ENCODE measurements around the gene ANXA5.

Gene ANXA5

GRCh38 chr4:121711263-121712000 is 14.7 kb upstream of the ANXA5 start:
- no peak for DNase-seq

DNA sequence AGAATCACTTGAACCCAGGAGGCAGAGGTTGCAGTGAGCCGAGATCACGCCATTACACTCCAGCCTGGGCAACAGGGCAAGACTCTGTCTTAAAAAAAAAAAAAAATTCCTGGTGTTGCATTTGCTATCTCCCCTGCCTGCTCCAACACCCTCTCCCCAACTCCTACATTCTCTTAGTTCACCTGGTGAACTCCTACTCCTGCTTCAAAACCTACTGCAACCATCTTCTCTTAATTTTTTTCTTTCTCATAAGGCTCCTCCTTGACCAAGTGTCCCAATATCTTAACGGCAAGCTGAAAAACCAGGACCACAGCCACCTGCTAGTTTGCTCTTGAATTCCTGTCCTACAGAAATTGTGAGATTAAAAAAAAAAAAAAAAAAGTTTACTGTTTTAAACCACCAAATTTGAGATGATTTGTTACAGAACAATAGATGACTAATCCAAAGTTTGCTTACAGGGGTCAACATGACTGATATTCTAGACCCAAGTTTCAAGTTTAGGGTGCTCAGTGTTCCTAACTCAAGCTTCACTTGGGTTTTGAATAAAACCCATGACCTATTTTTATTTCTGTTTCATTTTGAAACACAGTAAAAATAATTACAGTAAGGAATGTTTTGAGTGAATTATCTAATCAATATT is 13.1 kb upstream of the ANXA5 start:
- no peak for DNase-seq

GRCh38 chr4:121707344-121707743 is 10.6 kb upstream of the ANXA5 start:
- DNase-seq, result no peak

DNA sequence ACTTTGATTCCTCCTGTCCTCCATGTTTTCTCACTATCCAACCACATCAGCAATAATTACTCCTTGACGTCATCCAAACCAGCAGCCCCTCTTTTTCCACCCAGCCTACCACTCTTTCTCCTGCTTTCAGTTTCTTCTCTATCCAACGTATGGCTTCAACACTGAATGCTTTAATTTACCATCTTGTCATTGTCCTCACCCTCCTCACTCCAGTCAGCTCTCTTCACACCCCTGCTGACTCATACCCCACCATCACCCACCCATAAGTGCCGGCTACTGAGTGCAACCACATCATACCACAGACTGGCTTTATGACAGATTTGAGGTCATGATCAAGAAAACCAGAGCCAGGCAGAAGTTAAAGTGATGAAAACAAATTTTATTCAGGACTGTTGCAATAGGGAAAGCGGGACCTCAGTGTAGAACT is 9.8 kb upstream of the ANXA5 start:
- DNase-seq, result peak; percentile 58

DNA sequence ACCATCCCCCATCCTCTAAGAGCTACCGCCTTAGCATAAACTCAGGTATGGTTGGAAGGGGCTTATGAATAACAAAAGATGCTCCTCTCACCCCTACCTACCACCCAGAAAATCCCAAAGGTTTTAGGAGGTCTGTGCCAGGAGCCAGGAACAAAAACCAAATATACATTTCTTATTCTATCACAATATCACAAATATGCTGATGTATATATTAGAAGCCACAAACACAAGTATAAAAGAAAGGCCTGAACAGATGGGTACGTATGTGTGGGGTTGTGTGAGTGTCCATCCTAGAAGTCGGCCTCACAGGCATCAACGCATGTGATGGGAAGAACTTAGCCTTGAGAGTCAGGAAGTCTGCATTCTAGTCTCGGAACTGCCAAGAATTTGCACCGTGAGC is 8.7 kb upstream of the ANXA5 start:
- no peak for DNase-seq

GRCh38 chr4:121702136-121702535 is 5.4 kb upstream of the ANXA5 start:
- no peak for DNase-seq

GRCh38 chr4:121701263-121701662 is 4.5 kb upstream of the ANXA5 start:
- no peak for DNase-seq

DNA sequence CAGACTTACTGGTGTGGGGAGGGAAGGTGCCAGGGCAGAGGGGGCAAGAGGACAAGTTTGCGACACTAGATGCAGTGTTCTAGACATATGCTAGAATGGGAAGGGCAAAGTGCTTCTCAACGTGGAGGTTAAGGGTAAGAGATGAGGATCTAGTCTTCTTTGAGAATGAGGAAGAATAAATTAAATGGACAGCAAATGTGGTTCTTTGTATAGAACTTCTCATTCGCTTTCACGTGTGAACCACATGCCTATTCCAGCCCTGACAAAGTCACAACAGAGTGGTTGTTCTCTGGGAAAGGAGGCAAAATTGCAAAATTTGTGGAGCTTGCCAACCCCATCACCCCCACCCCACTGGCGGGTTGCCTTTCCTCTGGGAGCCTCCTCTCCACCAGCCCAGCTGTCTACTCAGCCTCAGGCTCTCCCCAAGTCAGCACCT is 1.5 kb upstream of the ANXA5 start:
- DNase-seq, result no peak

- DNase-seq, result peak; percentile 25
These were observed 784 bp upstream of the ANXA5 start for GRCh38 chr4:121697564-121697963.

DNA sequence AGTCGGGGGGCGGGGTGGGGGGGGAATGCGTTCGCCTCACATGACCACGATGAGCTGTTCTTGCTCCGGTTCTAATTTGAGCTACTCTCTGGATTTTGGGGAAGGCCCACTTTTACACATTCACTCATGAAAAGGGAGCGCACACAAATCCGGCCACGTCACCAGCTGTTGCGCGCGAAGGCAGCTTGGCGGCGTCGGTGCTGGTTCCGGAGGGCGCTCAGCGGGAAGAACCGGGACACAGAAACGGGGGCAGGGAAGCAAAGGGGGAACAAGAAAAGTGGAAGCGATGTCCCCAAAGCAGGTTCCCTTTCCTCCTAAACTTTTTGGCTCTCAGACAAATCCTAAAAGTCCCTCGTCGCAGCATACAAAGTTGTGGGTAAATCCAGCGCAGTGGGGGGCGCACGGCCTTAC is 605 bp downstream of the ANXA5 start:
- DNase-seq, result peak; percentile 70

DNA sequence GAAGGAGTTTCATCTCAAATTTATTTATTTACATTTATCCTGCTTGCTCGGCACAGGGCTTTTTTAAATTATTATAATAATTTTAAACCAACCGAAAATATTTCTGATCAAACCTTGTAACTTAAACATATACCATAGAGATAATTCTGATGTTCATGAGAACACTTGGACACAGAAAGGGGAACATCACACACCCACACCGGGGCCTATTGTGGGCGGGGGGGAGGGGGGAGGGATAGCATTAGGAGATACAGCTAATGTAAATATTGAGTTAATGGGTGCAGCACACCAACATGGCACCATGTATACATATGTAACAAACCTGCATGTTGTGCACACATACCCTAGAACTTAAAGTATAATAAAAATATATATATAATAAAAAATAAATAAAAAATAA is 2.9 kb downstream of the ANXA5 start:
- DNase-seq, result no peak

- DNase-seq, result no peak
These were observed 3.3 kb downstream of the ANXA5 start for GRCh38 chr4:121693450-121693849.

- DNase-seq, result no peak
These were observed 4.5 kb downstream of the ANXA5 start for GRCh38 chr4:121692261-121692660.

- DNase-seq, result no peak
These were observed 6.8 kb downstream of the ANXA5 start for GRCh38 chr4:121690001-121690400.

DNA sequence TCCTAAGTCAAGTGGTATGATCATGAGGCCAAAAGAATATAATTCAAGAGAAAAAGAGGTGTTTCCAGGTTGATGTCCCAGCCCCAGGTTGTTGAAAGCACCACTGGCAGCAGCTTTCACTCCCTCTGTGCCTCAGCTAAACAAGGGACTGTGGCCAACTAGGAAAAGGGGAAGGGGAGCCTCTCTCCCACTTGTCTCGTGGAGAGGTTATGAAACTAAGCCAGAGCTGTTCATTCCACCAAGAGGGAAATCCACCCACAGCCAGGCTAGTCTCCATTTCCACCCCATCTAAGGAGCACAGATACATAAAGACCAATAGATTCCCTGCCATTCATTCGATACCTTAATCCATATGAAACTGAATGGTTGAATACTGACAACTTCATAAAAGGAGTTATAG is 8.1 kb downstream of the ANXA5 start:
- DNase-seq, result no peak

DNA sequence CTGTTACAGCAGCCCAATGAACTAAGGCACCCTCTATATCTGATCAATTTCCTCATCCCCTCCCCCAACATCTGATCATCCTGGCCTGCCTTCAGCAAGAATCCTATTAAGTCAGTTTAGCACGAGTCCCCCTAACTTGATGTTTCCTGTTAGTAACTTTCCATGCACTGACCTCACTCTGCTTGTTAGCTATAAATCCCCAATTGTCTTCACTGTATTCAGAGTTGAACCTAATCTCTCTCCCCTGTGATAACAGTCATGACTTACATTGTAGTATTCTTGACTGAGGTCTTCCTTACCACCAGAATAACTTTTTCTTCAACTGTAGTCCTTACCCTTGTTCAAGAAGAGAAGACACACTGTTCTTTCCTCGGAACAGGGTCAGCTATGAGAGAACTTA is 8.5 kb downstream of the ANXA5 start:
- DNase-seq, result no peak

GRCh38 chr4:121686255-121686654 is 10.5 kb downstream of the ANXA5 start:
- no peak for DNase-seq

DNA sequence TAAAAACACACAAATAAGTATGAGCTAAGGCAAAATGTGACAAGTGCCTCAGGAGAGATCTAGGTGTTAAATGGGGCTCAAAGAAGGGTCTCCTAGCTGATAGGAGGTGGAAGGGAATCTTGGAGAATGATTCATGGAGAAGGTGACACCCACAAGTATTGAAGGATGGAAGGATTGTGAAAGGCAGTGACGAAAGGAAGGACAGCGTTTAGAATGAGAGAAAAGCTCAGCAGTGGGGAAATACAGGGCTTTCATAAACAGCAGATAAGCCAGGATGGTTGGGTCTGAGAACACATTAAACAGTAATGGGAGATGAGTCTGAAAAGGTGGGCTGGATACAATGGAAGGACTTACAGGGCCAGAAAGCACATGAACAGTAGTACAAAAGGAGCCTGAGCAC is 11.5 kb downstream of the ANXA5 start:
- DNase-seq, result no peak

GRCh38 chr4:121684561-121684960 is 12.2 kb downstream of the ANXA5 start:
- DNase-seq, result no peak

- DNase-seq, result no peak
These were observed 12.8 kb downstream of the ANXA5 start for GRCh38 chr4:121684016-121684415.

DNA sequence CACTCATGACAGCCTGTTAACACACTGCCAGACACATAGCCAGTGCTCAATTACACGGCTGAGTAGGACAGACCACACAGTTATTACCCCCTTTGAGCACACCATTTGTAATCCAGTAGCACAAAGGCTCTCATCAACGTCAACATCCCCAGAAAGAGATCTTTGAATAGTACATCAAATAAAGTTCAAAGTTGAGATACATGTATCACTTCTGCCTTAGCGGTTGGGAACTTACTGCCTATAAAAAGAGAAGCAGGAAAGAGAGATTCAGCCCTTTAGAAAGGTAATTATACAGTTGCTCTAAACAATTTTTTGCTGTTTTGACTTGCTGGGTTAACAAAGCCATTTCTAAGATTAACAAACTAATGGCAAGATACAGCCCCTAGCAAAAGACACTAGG is 16.2 kb downstream of the ANXA5 start:
- no peak for DNase-seq

DNA sequence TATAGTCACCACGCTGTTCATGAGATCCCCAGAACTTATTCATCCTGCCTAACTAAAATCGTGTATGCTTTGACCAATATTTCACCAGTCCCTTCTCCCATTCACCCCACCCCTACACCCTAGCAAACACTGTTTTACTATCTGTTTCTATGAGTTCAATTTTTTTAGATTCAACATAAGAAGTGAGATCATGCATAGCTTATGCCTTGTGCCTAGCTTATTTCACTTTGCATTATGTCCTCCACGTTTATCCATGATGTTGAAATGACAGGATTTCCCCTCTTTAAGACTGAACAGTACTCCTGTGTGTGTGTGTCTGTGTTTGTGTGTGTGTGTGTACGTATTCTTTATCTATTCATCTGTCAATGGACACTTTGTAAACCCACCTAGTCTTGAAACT is 16.8 kb downstream of the ANXA5 start:
- DNase-seq, result no peak

DNA sequence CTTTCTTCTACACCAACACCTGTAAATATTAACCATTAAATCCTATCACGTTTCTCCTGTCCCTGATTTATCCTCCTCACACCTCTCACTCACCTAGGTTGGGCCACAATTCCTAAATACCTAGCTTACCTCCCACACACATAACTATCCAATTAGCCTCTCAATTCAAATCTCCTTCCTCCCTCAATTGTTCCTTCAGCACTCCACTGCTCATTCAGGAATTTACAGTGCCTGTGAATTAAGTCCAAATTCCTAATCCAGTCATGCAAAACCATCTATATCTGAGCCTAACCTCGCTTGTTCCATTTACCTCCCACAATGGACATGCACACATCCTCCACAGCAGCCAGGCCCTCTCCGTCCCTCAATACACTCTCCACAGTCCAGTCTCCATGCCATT is 17.5 kb downstream of the ANXA5 start:
- DNase-seq, result no peak

DNA sequence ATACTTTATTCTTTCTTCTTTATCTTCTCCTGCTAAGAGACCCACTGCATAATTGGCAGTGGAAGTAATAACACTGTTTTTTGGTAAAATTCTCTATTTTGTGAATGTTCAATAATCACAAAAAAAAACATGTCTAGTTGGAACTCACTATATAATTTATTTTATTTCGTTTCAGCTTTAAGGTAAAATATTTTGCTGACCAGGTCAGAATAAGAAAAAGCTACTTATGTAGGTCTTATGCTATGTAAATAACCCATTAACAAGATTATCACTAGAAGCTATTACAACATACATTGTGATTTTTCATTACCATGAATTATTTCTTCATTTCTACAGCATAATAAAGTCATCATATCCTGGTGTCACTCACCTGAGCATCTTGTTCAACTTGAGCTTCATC is 19.3 kb downstream of the ANXA5 start:
- DNase-seq, result no peak

Data from CD4-positive, alpha-beta T cell treated with Interleukin-12 subunit alpha and Interleukin-12 subunit beta, for 1 hour (primary cell).